ENCODE results near the gene DENND4C. TPM values are rescaled to one million over a fixed set of nuclear protein-coding genes. Genes with fewer than 3 reads are reported as not detected.

DENND4C gene
- 10 to 100 TPM; 34.6 to 81.6 (median 55.4) TPM for total RNA-seq
- 10 to 100 TPM in 1 of 3 donors, 1 to 10 TPM in 2; 5.0 to 29.7 (median 7.0) TPM for polyA plus RNA-seq
- long read RNA-seq, donor 1, full-length matches to known transcripts = 1 of 4,001 reads
- long read RNA-seq, donor 1, partial matches to known transcripts = 3,875 of 4,001 reads
- long read RNA-seq, donor 1, other reads (novel, unspliced or antisense) = 125 of 4,001 reads
- long read RNA-seq, donor 2, partial matches to known transcripts = 2,130 of 2,194 reads
- long read RNA-seq, donor 2, other reads (novel, unspliced or antisense) = 64 of 2,194 reads
- long read RNA-seq, donor 3, partial matches to known transcripts = 3,296 of 3,421 reads
- long read RNA-seq, donor 3, other reads (novel, unspliced or antisense) = 125 of 3,421 reads
- long read RNA-seq, donor 4, partial matches to known transcripts = 2 of 3 reads
- long read RNA-seq, donor 4, other reads (novel, unspliced or antisense) = 1 of 3 reads
- long read RNA-seq, donor 5, full-length matches to known transcripts = 18 of 29 reads
- long read RNA-seq, donor 5, partial matches to known transcripts = 6 of 29 reads
- long read RNA-seq, donor 5, other reads (novel, unspliced or antisense) = 5 of 29 reads
- long read RNA-seq, donor 6, partial matches to known transcripts = 1 of 2 reads
- long read RNA-seq, donor 6, other reads (novel, unspliced or antisense) = 1 of 2 reads
- long read RNA-seq, donor 7, full-length matches to known transcripts = 1 of 2,042 reads
- long read RNA-seq, donor 7, partial matches to known transcripts = 1,958 of 2,042 reads
- long read RNA-seq, donor 7, other reads (novel, unspliced or antisense) = 83 of 2,042 reads
- long read RNA-seq, donor 8, partial matches to known transcripts = 5,522 of 5,709 reads
- long read RNA-seq, donor 8, other reads (novel, unspliced or antisense) = 186 of 5,709 reads
- long read RNA-seq, donor 9 = 0 reads
- long read RNA-seq, donor 10, partial matches to known transcripts = 2,636 of 2,717 reads
- long read RNA-seq, donor 10, other reads (novel, unspliced or antisense) = 81 of 2,717 reads

DNA sequence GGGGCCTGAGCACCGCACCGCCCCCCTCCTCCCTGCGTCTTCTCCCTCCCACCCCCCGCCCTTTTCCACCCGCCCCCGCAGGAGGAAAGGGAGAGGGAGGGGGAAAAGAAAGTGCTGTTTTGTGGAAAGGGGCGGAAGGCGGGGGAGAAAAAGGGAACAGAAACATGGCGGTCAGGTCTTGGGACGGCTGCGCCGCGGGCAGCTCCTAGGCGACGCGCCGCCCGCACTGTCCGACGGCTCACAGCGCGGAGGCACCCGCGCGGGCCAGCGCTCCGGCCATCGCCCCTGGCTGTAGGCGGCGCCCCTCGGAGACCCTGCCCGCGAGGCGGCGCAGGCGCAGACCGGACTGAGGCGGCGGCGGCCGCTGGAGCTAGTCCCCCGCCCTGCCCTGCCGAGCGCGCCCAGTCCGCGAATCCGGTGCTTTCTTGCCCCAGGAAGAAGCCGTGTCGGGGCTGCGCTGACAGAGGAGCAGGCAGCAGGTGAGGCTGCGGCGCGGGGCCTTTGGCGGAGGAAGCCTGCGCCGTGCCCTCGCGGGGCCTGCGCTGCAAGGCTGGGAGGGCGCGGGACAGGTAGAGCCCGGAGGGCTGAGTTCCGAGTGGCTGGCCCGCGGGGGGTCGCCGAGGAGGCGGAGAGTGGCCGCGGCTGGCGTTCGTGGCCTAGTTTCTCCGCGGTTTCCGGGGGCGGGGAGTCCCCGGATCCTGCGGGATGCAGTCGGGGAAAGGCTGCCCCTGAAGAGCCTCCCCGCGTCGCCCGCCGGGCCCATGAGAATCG, at the start of gene DENND4C:
Gene DENND4C (plus strand): TSS at position 339 of the 771 bp plus-strand sequence. CDS start 45,482 bp downstream, outside the sequence.
- peak in 1 of 2 donors; percentile 86 for TF ChIP-seq POLR2A (IDR thresholded peaks at IDR 0.05)
- TF ChIP-seq, protein P1, sequence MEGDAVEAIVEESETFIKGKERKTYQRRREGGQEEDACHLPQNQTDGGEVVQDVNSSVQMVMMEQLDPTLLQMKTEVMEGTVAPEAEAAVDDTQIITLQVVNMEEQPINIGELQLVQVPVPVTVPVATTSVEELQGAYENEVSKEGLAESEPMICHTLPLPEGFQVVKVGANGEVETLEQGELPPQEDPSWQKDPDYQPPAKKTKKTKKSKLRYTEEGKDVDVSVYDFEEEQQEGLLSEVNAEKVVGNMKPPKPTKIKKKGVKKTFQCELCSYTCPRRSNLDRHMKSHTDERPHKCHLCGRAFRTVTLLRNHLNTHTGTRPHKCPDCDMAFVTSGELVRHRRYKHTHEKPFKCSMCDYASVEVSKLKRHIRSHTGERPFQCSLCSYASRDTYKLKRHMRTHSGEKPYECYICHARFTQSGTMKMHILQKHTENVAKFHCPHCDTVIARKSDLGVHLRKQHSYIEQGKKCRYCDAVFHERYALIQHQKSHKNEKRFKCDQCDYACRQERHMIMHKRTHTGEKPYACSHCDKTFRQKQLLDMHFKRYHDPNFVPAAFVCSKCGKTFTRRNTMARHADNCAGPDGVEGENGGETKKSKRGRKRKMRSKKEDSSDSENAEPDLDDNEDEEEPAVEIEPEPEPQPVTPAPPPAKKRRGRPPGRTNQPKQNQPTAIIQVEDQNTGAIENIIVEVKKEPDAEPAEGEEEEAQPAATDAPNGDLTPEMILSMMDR (IDR thresholded peaks at IDR 0.05) = peak in 2 of 6 experiments; percentile 8 to 32
- Histone ChIP-seq H3K27ac (peak within 1 kb of the TSS; percentile 85 to 99 (median 99)), H3K27me3 (no peaks in the 10 kb centered on the region), H3K36me3 (replicated peaks in 1 of 2) (no peaks in the 10 kb centered on the region), H3K9me3 (replicated peaks in 1 of 3) (no peaks in the 10 kb centered on the region), H3K4me1 (replicated peaks in 1 of 2) (peaks cover 7 to 30% of the 10 kb centered on the region in 2 donors), H3K4me3 (peak within 1 kb of the TSS; percentile 87 to 100 (median 94))
- DNase-seq = peak; percentile 85 to 89 (median 87)
- intact Hi-C loops (cut with DNase I) = no loop called here
- WGBS, 4 donors = 0 to 1% (median 0%) methylated on average over 5 to 86 of the region's 86 CpGs

DNA sequence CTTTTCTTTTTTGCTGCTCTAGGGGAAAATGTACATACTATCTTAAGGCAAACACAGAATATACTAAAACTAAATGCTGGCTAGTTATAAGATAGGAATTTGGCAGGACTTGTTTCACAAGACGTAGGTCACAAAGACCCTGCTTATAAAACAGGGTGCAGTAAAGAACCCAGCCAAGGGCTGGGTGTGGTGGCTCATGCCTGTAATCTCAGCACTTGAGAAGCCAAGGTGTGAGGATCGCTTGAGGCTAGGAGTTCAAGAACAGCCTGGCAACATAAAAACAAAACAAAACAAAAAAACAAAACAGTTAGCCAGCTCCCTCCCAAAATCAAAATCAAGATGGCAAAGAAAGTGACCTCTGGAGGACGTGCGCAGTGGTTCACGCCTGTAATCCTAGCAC, 49.5 kb upstream of the DENND4C start:
- TF ChIP-seq, protein P1 (IDR thresholded peaks at IDR 0.05) = no peak
- TF ChIP-seq POLR2A (IDR thresholded peaks at IDR 0.05) = no peak
- no peak overlapping the region for H3K4me3 ChIP-seq
- 83 to 87% (median 85%) methylated on average over 5 of the region's 5 CpGs for WGBS, 4 donors
- no peaks in the 10 kb centered on the region for H3K27me3 ChIP-seq
- H3K36me3 ChIP-seq (replicated peaks in 1 of 2) = no peaks in the 10 kb centered on the region
- no peaks in the 10 kb centered on the region for H3K9me3 ChIP-seq (replicated peaks in 1 of 3)
- H3K27ac ChIP-seq = peak overlapping the region in 1 of 5 donors; percentile 27
- intact Hi-C loops (cut with DNase I) = no loop called here
- DNase-seq = no peak
- H3K4me1 ChIP-seq (replicated peaks in 1 of 2) = peaks cover 24 to 26% of the 10 kb centered on the region in 2 donors

DNA sequence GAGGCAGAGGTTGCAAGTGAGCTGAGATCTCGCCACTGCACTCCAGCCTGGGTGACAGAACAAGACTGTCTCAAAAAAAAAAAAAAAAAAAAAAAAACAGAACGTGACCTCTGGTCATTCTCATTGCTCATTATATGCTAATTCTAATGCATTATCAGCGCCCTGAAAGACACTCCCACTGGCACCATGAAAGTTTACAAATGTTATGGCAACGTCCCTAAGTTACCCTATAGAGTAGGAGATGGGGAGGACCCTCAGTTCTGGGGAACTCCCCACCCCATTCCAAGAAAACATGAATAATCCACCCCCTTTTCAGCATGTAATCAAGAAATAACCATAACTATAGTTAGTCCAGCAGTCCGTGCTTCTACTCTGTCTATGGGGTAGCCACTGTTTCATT, 48.9 kb upstream of the DENND4C start:
- Histone ChIP-seq H3K4me3 (no peak overlapping the region), H3K36me3 (replicated peaks in 1 of 2) (no peaks in the 10 kb centered on the region), H3K27ac (peak overlapping the region in 2 of 5 donors; percentile 36 to 86), H3K9me3 (replicated peaks in 1 of 3) (no peaks in the 10 kb centered on the region), H3K4me1 (replicated peaks in 1 of 2) (peaks cover 24 to 26% of the 10 kb centered on the region in 2 donors), H3K27me3 (no peaks in the 10 kb centered on the region)
- intact Hi-C loops (cut with DNase I) = no loop called here
- TF ChIP-seq POLR2A (IDR thresholded peaks at IDR 0.05) = no peak
- TF ChIP-seq, protein P1 (IDR thresholded peaks at IDR 0.05) = no peak
- no peak for DNase-seq
- 82 to 90% (median 85%) methylated on average over 5 of the region's 5 CpGs for WGBS, 4 donors
